NB4 (cell line): ENCODE data around the gene B4GALT6.

ENCODE experiments used
- DNase-seq: peaks from one replicate; pipeline ENCODE4 v3.0.0; 2010; ENCODE audit warnings: low read depth
- H3K4me3 ChIP-seq: one replicate; pipeline ENCODE4 v1.5.1; 2011; ENCODE audit warnings: mild to moderate bottlenecking, low read depth, low read length, moderate library complexity
- CTCF ChIP-seq: IDR thresholded peaks from one replicate; pipeline ENCODE4 v1.5.1; 2012; ENCODE audit warnings: low read depth, low read length
- MAX ChIP-seq: IDR thresholded peaks from 2 replicates; pipeline ENCODE4 v1.6.1; 2011; ENCODE audit warnings: low read depth, low read length
- MYC ChIP-seq: IDR thresholded peaks from 2 replicates; pipeline ENCODE4 v1.6.1; 2011; ENCODE audit warnings: low read depth, low read length
- POLR2A ChIP-seq: IDR thresholded peaks from 2 replicates; pipeline ENCODE4 v1.6.1; 2011; ENCODE audit warnings: mild to moderate bottlenecking; ENCODE audit not compliant: insufficient read length; ENCODE audit errors: extremely low read depth

B4GALT6 gene

GRCh38 chr18:31591113-31591512 lies 93.3 kb downstream of the B4GALT6 start:
- DNase-seq = no peak
- TF ChIP-seq MYC (no peak), CTCF (no peak), POLR2A (no peak), MAX (no peak)
- no peak overlapping the region for H3K4me3 ChIP-seq

GRCh38 chr18:31590570-31590969 lies 93.8 kb downstream of the B4GALT6 start:
- no peak for DNase-seq
- H3K4me3 ChIP-seq = no peak overlapping the region
- no peak for TF ChIP-seq POLR2A
- TF ChIP-seq MYC = no peak
- no peak for TF ChIP-seq CTCF
- no peak for TF ChIP-seq MAX

GRCh38 chr18:31587529-31587928 lies 96.9 kb downstream of the B4GALT6 start:
- DNase-seq = no peak

GRCh38 chr18:31586616-31587015 lies 97.8 kb downstream of the B4GALT6 start:
- DNase-seq = no peak
- no peak for TF ChIP-seq MYC
- no peak for TF ChIP-seq POLR2A
- TF ChIP-seq MAX = no peak
- H3K4me3 ChIP-seq = no peak overlapping the region

More at GRCh38 chr18:31587529-31587928, 96.9 kb downstream of the B4GALT6 start:
- TF ChIP-seq CTCF (no peak), MAX (no peak), POLR2A (no peak)
- no peak overlapping the region for H3K4me3 ChIP-seq

GRCh38 chr18:31585991-31586390 lies 98.4 kb downstream of the B4GALT6 start:
- no peak overlapping the region for H3K4me3 ChIP-seq

GRCh38 chr18:31583185-31583854 lies 101.1 kb downstream of the B4GALT6 start:
- no peak for TF ChIP-seq CTCF
- TF ChIP-seq MYC = no peak
- no peak for TF ChIP-seq MAX
- TF ChIP-seq POLR2A = no peak
- DNase-seq = no peak

More at GRCh38 chr18:31585991-31586390, 98.4 kb downstream of the B4GALT6 start:
- no peak for DNase-seq
- TF ChIP-seq MYC (no peak), CTCF (no peak), MAX (no peak), POLR2A (no peak)

More at GRCh38 chr18:31583185-31583854, 101.1 kb downstream of the B4GALT6 start:
- H3K4me3 ChIP-seq = no peak overlapping the region
